Measurements from ENCODE around the gene NECAB2.

NECAB2 gene

GRCh38 chr16:83942815-83943515 is 25.1 kb upstream of the NECAB2 start:
- no peak overlapping the region for H3K4me3 ChIP-seq (ENCODE audit: low read depth, low read length)
- TF ChIP-seq CTCF (IDR thresholded peaks at IDR 0.05; ENCODE audit: insufficient read depth, low read depth, low read length, missing control alignments): no peak
- DNase-seq (ENCODE audit: low read depth): no peak

GRCh38 chr16:83943516-83944050 is 24.5 kb upstream of the NECAB2 start:
- no peak for DNase-seq (ENCODE audit: low read depth)
- TF ChIP-seq CTCF (IDR thresholded peaks at IDR 0.05; ENCODE audit: insufficient read depth, low read depth, low read length, missing control alignments): no peak
- H3K4me3 ChIP-seq (ENCODE audit: low read depth, low read length): no peak overlapping the region

DNA sequence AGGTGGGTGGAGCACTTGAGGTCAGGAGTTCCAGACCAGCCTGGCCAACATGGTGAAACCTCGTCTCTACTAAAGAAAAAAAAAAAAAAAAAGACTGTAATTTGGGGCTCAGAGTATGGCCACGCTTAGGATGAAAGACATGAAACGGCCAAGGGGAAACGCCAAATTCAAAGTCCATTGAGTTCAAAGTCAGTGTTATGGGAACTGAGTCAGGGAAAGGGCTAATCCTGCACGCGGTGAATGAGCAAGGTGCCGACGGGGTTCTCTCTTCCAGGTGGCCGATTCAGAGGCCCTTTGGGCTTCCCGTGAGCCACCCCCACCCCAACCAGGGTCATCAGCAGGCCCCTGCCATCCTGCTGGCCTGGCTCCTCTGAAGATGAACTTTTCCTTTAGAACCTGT is 22.5 kb upstream of the NECAB2 start:
- DNase-seq (ENCODE audit: low read depth): no peak
- H3K4me3 ChIP-seq (ENCODE audit: low read depth, low read length): no peak overlapping the region
- TF ChIP-seq CTCF (IDR thresholded peaks at IDR 0.05; ENCODE audit: insufficient read depth, low read depth, low read length, missing control alignments): no peak

DNA sequence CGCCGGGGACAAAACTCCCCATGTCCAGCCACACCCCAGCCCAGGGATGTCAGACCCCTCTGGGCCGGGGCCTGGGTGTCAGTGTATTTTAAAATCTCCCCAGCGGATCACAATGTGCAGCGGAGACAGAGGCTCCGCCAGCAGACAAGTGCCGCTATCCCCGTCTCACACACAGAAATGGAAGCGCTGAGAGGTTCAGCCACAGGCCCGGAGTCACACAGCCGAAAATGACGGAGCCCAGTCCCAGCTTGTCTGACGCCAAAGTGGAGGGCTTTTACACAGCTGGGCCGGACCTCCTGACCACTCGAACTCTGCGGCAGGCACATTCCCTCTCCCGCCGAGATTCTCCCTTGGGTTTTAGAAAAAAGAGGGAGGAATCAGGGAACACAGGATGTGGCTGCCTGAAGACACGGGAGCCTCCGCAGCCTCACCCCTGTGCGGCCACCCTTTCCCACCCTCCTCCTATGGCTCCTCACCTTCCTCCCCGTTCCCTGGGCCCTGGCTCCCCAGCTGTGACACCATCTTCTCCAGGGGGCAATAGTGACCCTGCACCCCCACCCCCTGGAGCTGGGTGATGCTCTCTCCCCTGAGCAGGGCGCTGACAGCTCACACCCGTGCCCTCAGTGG is 21.8 kb upstream of the NECAB2 start:
- DNase-seq (ENCODE audit: low read depth): no peak
- H3K4me3 ChIP-seq (ENCODE audit: low read depth, low read length): no peak overlapping the region
- TF ChIP-seq CTCF (IDR thresholded peaks at IDR 0.05; ENCODE audit: insufficient read depth, low read depth, low read length, missing control alignments): no peak

DNA sequence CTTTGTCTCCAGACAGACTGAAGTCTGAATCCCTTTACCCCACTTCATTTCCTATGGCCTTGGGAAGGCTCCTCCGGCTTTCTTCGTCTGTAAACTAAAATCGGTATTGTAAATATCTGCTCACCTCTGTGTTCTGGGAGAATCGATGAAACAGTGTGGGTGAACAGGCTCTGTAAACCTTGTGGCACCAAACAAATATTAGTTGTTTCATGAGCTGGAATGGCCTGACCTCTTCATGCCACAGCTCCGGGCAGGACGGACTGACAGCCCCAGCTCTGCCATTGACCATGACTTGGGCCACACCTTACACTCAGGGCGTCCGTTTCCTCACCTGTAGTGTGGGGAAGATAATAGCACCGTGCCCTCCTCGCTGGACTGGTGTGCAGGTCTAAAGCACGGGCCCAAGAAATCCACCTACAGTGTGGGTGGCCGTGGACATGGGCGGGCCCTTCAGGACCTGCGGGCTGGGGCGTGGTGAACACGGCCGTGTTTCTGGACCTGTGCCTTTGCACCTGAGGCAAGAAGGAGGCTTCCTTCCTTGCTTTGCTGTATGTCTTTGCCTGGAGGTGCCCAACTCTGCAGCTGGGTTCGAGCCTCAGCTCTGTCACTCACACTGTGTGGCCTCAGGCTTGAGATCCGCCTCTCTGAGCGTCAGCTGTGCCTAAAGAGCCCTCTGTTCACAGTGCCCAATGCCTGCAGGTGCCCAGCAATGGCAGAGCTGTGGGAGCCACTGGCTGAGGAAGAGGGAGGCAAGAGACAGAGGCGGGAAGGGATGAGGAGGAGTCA is 21.1 kb upstream of the NECAB2 start:
- TF ChIP-seq CTCF (IDR thresholded peaks at IDR 0.05; ENCODE audit: insufficient read depth, low read depth, low read length, missing control alignments): no peak
- H3K4me3 ChIP-seq (ENCODE audit: low read depth, low read length): no peak overlapping the region

DNA sequence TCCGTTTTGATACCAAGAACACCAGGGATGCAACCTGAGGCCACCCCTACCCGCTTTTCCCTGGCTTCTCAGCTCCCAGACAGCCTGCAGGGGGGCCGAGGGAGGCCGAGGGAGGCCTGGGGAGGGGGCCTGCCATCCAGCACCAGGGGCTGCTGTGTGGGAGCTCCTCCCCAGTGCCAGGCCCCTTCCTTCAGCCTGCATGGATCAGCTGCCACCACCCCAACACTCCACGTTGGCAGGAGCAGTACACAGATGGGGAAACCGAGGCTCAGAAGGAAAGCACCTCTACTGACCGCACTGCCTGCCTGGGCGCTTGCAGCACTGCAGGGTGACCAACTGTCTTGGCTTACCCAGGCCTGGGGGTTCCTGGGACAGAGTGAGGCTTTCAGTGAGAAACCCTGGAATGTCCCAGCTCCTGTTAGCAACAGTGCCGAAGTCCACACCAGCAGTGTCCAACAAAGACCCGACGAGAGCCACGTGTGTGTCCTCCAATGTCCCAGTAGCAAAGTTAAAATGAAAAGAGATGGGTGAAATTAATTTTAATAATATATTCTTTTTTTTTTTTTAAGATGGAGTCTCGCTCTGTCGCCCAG is 20.3 kb upstream of the NECAB2 start:
- H3K4me3 ChIP-seq (ENCODE audit: low read depth, low read length): no peak overlapping the region
- no peak for DNase-seq (ENCODE audit: low read depth)
- TF ChIP-seq CTCF (IDR thresholded peaks at IDR 0.05; ENCODE audit: insufficient read depth, low read depth, low read length, missing control alignments): no peak

More for the DNA sequence above, 21.1 kb upstream of the NECAB2 start:
- no peak for DNase-seq (ENCODE audit: low read depth)

Measured in GM12865 (cell line).